Measurements from ENCODE around the gene GRM8.

The GRM8 gene

DNA sequence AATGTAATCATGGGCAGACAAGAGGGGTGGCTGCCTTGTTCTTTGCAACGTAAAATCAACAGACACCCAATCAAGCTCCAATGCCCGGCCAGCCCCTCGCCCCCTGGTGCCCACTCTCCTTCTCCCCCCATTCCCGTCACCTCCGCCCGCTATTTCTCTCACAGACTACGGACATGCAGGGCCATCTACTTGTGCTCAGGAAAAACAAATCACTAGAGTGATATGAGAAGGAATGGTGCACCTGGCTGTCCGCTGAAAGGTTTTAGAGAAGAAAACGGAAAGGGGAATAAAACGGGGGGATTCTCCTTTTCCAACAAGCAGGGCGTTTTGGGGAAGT, 396 bp downstream of the GRM8 start:
- in situ Hi-C loops (cut with MboI; ENCODE audit: low pct_unique_long_range_greater_than_20kb, low sequenced_read_pairs, unreplicated experiment): no loop called here
- no peak for DNase-seq (ENCODE audit: low spot score)
- no peak for TF ChIP-seq CTCF (IDR thresholded peaks at IDR 0.05; ENCODE audit: extremely low read depth, insufficient read depth, missing control alignments)

DNA sequence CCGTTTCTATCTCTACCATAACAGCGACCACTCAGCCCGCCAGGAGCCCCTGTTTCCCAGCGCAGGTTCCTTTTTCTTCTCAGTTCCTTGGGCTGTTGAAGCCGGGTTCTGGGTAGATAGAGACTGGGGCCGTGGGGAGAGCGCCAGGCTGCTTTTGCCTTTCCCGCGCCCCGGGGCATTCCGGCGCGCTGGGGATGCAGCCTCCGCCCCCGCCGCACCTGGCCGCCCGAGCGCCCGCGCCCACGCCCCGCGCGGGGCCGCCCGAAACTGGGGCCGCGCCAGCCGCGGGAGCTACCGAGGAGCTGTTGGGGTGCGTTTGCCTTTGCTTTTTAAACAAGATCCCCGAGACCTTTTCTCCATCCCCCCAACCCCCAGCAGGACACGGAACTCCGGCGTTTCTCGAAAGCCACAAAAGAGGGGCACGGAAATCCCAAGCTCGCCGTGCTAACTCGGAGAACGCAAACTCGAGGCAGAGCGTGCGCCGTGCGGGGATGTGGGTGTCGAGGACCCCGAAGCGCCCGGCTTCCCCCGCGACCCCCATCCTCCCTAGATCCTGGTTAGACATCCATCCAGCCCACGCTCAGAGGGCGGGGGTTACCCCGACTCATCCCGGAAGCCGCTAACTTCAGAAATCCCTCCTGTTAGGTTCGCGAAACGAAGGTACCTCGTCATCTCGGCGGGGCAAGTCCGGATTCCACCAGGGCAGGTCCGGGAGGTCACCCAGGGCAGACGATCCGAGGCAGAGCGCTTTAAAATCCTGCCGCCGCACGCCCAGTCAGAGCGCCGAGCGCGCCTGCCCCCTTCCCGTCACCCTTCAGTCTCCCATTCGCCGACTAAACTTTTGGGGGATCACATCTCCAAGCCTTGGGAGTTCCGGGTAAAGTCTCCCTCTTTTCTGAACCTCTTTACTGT, 1.0 kb downstream of the GRM8 start:
- in situ Hi-C loops (cut with MboI; ENCODE audit: low pct_unique_long_range_greater_than_20kb, low sequenced_read_pairs, unreplicated experiment): no loop called here
- peak; percentile 55 for DNase-seq (ENCODE audit: low spot score)
- no peak for TF ChIP-seq CTCF (IDR thresholded peaks at IDR 0.05; ENCODE audit: extremely low read depth, insufficient read depth, missing control alignments)

DNA sequence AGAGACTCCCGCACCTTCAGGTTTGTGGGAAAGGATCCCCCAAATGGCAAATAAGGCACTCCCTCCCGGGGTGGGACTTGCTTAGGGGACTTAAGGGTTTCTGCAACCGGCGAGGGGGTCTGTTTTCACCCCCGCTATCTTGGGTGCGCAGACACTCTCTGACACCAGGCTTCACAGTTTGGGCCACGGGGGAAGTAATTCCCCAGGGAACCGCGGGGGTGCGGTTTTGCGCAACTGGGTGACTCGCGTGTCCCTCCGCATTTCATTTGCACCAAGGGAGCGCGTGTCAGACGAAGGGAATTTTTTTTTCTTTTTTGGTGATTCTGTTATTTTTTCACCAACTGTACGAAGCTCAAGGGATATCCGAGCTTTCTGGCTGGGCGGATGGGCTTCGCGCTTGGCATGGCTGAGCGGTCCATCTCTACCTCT, 1.7 kb downstream of the GRM8 start:
- DNase-seq (ENCODE audit: low spot score): no peak

GRCh38 chr7:127250312-127251035, 2.3 kb downstream of the GRM8 start:
- in situ Hi-C loops (cut with MboI; ENCODE audit: low pct_unique_long_range_greater_than_20kb, low sequenced_read_pairs, unreplicated experiment): no loop called here

More for the DNA sequence above, 1.7 kb downstream of the GRM8 start:
- no peak for TF ChIP-seq CTCF (IDR thresholded peaks at IDR 0.05; ENCODE audit: extremely low read depth, insufficient read depth, missing control alignments)
- in situ Hi-C loops (cut with MboI; ENCODE audit: low pct_unique_long_range_greater_than_20kb, low sequenced_read_pairs, unreplicated experiment): no loop called here

DNA sequence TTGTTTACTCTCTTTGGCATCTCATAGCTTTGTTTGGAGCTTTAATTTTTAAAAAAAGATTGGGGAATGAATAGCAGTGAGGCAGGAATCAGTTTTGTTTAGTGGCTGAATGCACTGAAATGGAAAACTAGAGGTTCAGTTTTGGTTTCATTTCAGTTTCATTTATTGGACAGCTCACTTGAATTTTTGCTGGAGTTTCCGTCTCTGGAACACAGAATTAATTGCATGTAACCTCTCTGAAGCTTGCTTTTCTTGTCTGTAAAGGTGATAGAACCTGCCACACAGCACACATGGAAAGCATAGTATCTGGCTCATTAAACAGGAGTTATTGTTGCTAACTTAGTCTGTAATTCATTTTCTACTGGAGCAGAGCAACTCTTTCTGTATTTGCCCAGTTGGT, 7.1 kb downstream of the GRM8 start:
- DNase-seq (ENCODE audit: low spot score): no peak
- no peak for TF ChIP-seq CTCF (IDR thresholded peaks at IDR 0.05; ENCODE audit: extremely low read depth, insufficient read depth, missing control alignments)
- in situ Hi-C loops (cut with MboI; ENCODE audit: low pct_unique_long_range_greater_than_20kb, low sequenced_read_pairs, unreplicated experiment): no loop called here

More at GRCh38 chr7:127250312-127251035, 2.3 kb downstream of the GRM8 start:
- DNase-seq (ENCODE audit: low spot score): no peak
- no peak for TF ChIP-seq CTCF (IDR thresholded peaks at IDR 0.05; ENCODE audit: extremely low read depth, insufficient read depth, missing control alignments)

DNA sequence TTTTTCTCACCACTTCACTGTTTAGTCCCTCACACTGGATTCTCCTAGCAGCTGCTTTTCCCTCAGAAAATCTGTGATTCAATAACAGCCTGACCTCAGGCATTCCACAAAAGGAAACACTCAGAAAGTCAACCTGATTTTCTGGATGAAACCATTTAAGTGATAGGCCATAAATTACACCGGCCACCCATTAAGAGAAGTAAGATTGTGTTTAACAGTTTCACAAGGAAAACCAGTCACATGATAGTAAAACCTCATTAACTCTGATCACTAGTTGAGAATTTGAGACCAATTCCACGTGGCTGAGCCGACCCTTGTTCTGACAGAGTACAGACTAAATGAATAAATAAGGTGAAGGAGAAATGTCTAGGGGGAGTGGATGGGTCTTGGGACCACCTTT, 7.7 kb downstream of the GRM8 start:
- no peak for DNase-seq (ENCODE audit: low spot score)
- in situ Hi-C loops (cut with MboI; ENCODE audit: low pct_unique_long_range_greater_than_20kb, low sequenced_read_pairs, unreplicated experiment): no loop called here
- no peak for TF ChIP-seq CTCF (IDR thresholded peaks at IDR 0.05; ENCODE audit: extremely low read depth, insufficient read depth, missing control alignments)
